ENCODE measurements around the gene RBCK1.

- TF ChIP-seq CTCF (IDR thresholded peaks at IDR 0.05) (no peak), POLR2AphosphoS5 (IDR thresholded peaks at IDR 0.05) (no peak), EP300 (IDR thresholded peaks at IDR 0.05) (no peak), POLR2A (IDR thresholded peaks at IDR 0.05) (no peak)
Observed at GRCh38 chr20:364905-365794, 42.9 kb upstream of the RBCK1 start.

Measured in stomach (tissue), 4 donors.